Neural crest cell (in vitro differentiated cells): Measurements from ENCODE around the gene GNA14. TPM values are rescaled to one million over a fixed set of nuclear protein-coding genes. Genes with fewer than 3 reads are reported as not detected.

Source experiments
- DNase-seq: peaks from one replicate; pipeline ENCODE4 v3.0.0; 2021; ENCODE audit warnings: low read depth, mixed read lengths, low spot score
- H3K27ac Mint-ChIP-seq: one replicate; pipeline ENCODE4 v1.8.0; 2021; ENCODE audit warnings: mild to moderate bottlenecking, mixed read lengths; ENCODE audit not compliant: unreplicated experiment
- H3K27me3 Mint-ChIP-seq: 2 replicates; pipeline ENCODE4 v1.8.0; 2021; ENCODE audit warnings: low read depth, mild to moderate bottlenecking, mixed read lengths
- H3K36me3 Mint-ChIP-seq: 2 replicates; pipeline ENCODE4 v1.8.0; 2021; ENCODE audit warnings: low read depth, mild to moderate bottlenecking, mixed read lengths
- H3K4me1 Mint-ChIP-seq: 2 replicates; pipeline ENCODE4 v1.8.0; 2021; ENCODE audit warnings: mixed read lengths
- H3K4me3 Mint-ChIP-seq: one replicate; pipeline ENCODE4 v1.8.0; 2021; ENCODE audit warnings: mild to moderate bottlenecking, mixed read lengths
- H3K9me3 Mint-ChIP-seq: 2 replicates; pipeline ENCODE4 v1.8.0; 2021; ENCODE audit warnings: mixed read lengths
- CTCF ChIP-seq: fragments of 200-600 bp; sonication (generic); conservative IDR thresholded peaks from 2 replicates; pipeline ENCODE4 v1.5.0; 2021; ENCODE audit warnings: antibody characterized with exemption, mild to moderate bottlenecking
- total RNA-seq: library from RNA; stranded (reverse); gene quantifications from 2 replicates; pipeline ENCODE4 v1.2.1, GENCODE V29; 2021

GNA14 gene
- total RNA-seq, 1 donor from 2014 or later, result not detected

- no peak overlapping the region for H3K4me3 Mint-ChIP-seq
- no peaks in the 10 kb centered on the region for H3K4me1 Mint-ChIP-seq
- no peaks in the 10 kb centered on the region for H3K27me3 Mint-ChIP-seq
- peaks cover 13% of the 10 kb centered on the region for H3K9me3 Mint-ChIP-seq
- H3K27ac Mint-ChIP-seq, result no peak overlapping the region
- no peaks in the 10 kb centered on the region for H3K36me3 Mint-ChIP-seq
- no peak for TF ChIP-seq CTCF
- no peak for DNase-seq
Measured at GRCh38 chr9:77616191-77616590, 31.9 kb downstream of the GNA14 start.

- Mint-ChIP-seq H3K9me3 (peaks cover 13% of the 10 kb centered on the region), H3K4me3 (no peak overlapping the region), H3K4me1 (no peaks in the 10 kb centered on the region), H3K27ac (no peak overlapping the region), H3K27me3 (peaks cover 4% of the 10 kb centered on the region), H3K36me3 (no peaks in the 10 kb centered on the region)
- TF ChIP-seq CTCF, result no peak
- DNase-seq, result no peak
Measured at GRCh38 chr9:77614645-77615044, 33.5 kb downstream of the GNA14 start.

GRCh38 chr9:77606526-77606925, 41.6 kb downstream of the GNA14 start:
- H3K27ac Mint-ChIP-seq, result no peak overlapping the region
- H3K4me1 Mint-ChIP-seq, result no peaks in the 10 kb centered on the region
- H3K9me3 Mint-ChIP-seq, result no peaks in the 10 kb centered on the region
- no peak overlapping the region for H3K4me3 Mint-ChIP-seq
- H3K36me3 Mint-ChIP-seq, result no peaks in the 10 kb centered on the region
- no peak for TF ChIP-seq CTCF
- peaks cover 4% of the 10 kb centered on the region for H3K27me3 Mint-ChIP-seq
- no peak for DNase-seq

- TF ChIP-seq CTCF, result no peak
- Mint-ChIP-seq H3K36me3 (no peaks in the 10 kb centered on the region), H3K27ac (no peak overlapping the region), H3K4me3 (no peak overlapping the region), H3K4me1 (no peaks in the 10 kb centered on the region), H3K27me3 (no peaks in the 10 kb centered on the region), H3K9me3 (no peaks in the 10 kb centered on the region)
- DNase-seq, result no peak
Measured at GRCh38 chr9:77605449-77606220, 42.5 kb downstream of the GNA14 start.

GRCh38 chr9:77604316-77604715, 43.8 kb downstream of the GNA14 start:
- Mint-ChIP-seq H3K27ac (no peak overlapping the region), H3K27me3 (no peaks in the 10 kb centered on the region), H3K36me3 (no peaks in the 10 kb centered on the region), H3K4me1 (no peaks in the 10 kb centered on the region), H3K9me3 (no peaks in the 10 kb centered on the region), H3K4me3 (no peak overlapping the region)
- DNase-seq, result no peak
- TF ChIP-seq CTCF, result no peak
